ENCODE data around the gene RHBDF2. TPM values are rescaled to one million over a fixed set of nuclear protein-coding genes. Genes with fewer than 3 reads are reported as not detected.

The RHBDF2 gene
- total RNA-seq, 3 donors from 2014 or later (not counting 1 experiment from before 2014, with no cell fraction given) = 194 to 233 (median 202) TPM

GRCh38 chr17:76449126-76449525, 52.1 kb downstream of the RHBDF2 start:
- H3K36me3 ChIP-seq (ENCODE audit: control insufficient read depth, insufficient read depth, low read length) = no peaks in the 10 kb centered on the region
- WGBS (ENCODE audit: insufficient coverage) = 97% methylated on average over 6 of the region's 6 CpGs
- peaks cover 58% of the 10 kb centered on the region in 2 donors for H3K4me1 Mint-ChIP-seq
- H3K27ac Mint-ChIP-seq = no peak overlapping the region
- no peak for ATAC-seq
- no peak overlapping the region for H3K4me3 Mint-ChIP-seq
- no peak overlapping the region for H3K4me3 ChIP-seq (ENCODE audit: low read length)
- intact Hi-C loops (cut with micrococcal nuclease) = no loop called here
- H3K4me1 ChIP-seq (ENCODE audit: control insufficient read depth, insufficient read depth, low read length) = peaks cover 19% of the 10 kb centered on the region
- H3K36me3 Mint-ChIP-seq = no peaks in the 10 kb centered on the region
- H3K9me3 Mint-ChIP-seq = no peaks in the 10 kb centered on the region
- no peaks in the 10 kb centered on the region for H3K9me3 ChIP-seq (ENCODE audit: control insufficient read depth, insufficient read depth, low read length)
- H3K27ac ChIP-seq (ENCODE audit: low read length) = no peak overlapping the region
- TF ChIP-seq CTCF (IDR thresholded peaks at IDR 0.05) = no peak
- no peak for DNase-seq
- H3K27me3 ChIP-seq (ENCODE audit: control insufficient read depth, insufficient read depth, low read length) = no peaks in the 10 kb centered on the region
- H3K27me3 Mint-ChIP-seq (ENCODE audit: low read depth in 2 of 2) = no peaks in the 10 kb centered on the region

GRCh38 chr17:76447931-76448652, 53.1 kb downstream of the RHBDF2 start:
- Mint-ChIP-seq H3K4me3 (no peak overlapping the region), H3K36me3 (no peaks in the 10 kb centered on the region), H3K4me1 (peaks cover 55 to 60% of the 10 kb centered on the region in 2 donors), H3K9me3 (no peaks in the 10 kb centered on the region), H3K27me3 (ENCODE audit: low read depth in 2 of 2) (no peaks in the 10 kb centered on the region), H3K27ac (no peak overlapping the region)
- ATAC-seq (no peak), DNase-seq (no peak)
- Histone ChIP-seq H3K9me3 (ENCODE audit: control insufficient read depth, insufficient read depth, low read length) (no peaks in the 10 kb centered on the region), H3K36me3 (ENCODE audit: control insufficient read depth, insufficient read depth, low read length) (no peaks in the 10 kb centered on the region), H3K27me3 (ENCODE audit: control insufficient read depth, insufficient read depth, low read length) (no peaks in the 10 kb centered on the region), H3K27ac (ENCODE audit: low read length) (no peak overlapping the region), H3K4me1 (ENCODE audit: control insufficient read depth, insufficient read depth, low read length) (peaks cover 14% of the 10 kb centered on the region), H3K4me3 (ENCODE audit: low read length) (no peak overlapping the region)
- 85% methylated on average over 7 of the region's 7 CpGs for WGBS (ENCODE audit: insufficient coverage)
- intact Hi-C loops (cut with micrococcal nuclease) = no loop called here
- no peak for TF ChIP-seq CTCF (IDR thresholded peaks at IDR 0.05)

- Histone ChIP-seq H3K36me3 (ENCODE audit: control insufficient read depth, insufficient read depth, low read length) (no peaks in the 10 kb centered on the region), H3K27me3 (ENCODE audit: control insufficient read depth, insufficient read depth, low read length) (no peaks in the 10 kb centered on the region), H3K4me3 (ENCODE audit: low read length) (no peak overlapping the region), H3K27ac (ENCODE audit: low read length) (no peak overlapping the region), H3K9me3 (ENCODE audit: control insufficient read depth, insufficient read depth, low read length) (no peaks in the 10 kb centered on the region), H3K4me1 (ENCODE audit: control insufficient read depth, insufficient read depth, low read length) (peaks cover 16% of the 10 kb centered on the region)
- Mint-ChIP-seq H3K4me3 (no peak overlapping the region), H3K27ac (no peak overlapping the region), H3K27me3 (ENCODE audit: low read depth in 2 of 2) (no peaks in the 10 kb centered on the region), H3K9me3 (no peaks in the 10 kb centered on the region), H3K4me1 (peaks cover 61 to 65% of the 10 kb centered on the region in 2 donors), H3K36me3 (no peaks in the 10 kb centered on the region)
- WGBS (ENCODE audit: insufficient coverage) = 84% methylated on average over 9 of the region's 9 CpGs
- intact Hi-C loops (cut with micrococcal nuclease) = no loop called here
- ATAC-seq (no peak), DNase-seq (no peak)
- TF ChIP-seq CTCF (IDR thresholded peaks at IDR 0.05) = no peak
Measured at GRCh38 chr17:76446449-76447231, 54.6 kb downstream of the RHBDF2 start.
